Measurements from ENCODE around the gene NKX3-2.

Gene NKX3-2

DNA sequence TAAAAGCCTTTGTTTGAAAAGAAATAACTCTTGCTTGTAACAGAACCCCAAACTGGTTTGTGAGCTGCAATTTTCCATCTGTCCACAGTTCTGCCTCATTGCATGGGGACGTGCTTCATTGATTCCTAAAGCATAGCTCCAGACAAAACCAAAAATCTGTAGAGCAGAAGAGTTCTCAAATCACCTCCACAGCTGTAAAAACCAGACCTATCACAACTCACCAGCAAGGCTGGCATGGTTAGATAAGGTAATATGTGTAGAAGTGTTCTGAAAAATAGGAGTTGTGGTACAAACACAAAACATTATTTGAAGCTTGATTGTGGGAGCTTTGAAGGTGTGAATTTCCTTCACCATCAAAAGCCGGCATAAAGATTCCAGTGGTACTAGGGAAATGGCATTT lies 47.7 kb downstream of the NKX3-2 start:
- no peak for DNase-seq

DNA sequence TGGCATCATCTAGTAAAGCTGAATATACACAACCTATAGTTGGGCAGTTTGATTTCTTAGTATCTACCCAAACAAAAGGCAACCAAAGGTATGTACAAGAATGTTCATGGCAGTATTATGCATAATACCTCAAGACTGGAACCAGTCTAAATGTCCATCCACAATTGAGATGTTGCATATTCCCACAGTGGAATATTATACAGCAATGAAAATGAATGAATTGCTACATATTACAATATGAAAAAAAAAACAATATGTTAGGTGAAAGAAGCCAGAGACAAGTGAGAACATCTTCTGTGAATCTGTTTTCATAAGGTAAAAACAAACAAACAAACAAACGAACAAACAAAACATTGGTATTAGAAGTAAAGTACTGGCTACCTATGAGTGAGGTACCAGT lies 48.6 kb downstream of the NKX3-2 start:
- DNase-seq = no peak

DNA sequence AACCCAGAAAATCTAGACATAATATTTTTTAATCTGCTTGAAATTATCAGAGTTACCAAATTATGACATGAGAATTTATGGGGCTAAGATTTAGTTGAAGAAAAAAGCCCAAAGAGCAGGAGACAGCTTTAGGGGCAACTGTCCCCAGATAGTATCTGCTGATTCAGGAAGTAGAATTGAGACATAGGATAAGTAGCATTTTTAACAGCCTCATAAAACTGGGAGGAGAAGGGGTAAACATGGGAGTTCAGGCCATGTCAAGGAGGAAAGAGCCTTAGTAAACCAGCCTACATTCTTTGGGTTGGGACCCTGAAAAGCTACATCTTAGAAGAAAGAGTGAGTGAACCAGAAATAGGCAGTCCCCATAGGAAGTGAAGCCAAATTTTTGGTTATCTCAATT lies 50.5 kb downstream of the NKX3-2 start:
- no peak for DNase-seq

DNA sequence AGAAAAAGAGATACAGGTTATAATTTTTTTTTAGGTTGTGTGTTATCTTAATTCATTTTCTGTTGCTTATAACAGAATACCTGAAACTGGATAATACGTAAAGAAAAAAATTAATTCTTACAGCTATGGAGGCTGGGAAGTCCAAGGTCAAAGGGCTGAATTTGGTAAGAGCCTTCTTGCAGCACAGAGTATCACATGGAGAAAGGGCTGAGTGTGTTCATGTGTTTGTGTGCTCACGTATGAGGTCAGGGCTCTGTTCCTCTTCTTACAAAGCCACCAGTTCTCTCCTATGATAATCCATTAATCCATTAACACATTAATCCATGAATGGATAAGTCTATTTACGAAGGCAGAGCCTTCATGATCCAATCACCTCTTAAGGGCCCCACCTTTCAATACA lies 51.6 kb downstream of the NKX3-2 start:
- no peak for DNase-seq
